HG03045 (cell line): ENCODE measurements around the gene NRN1L.

Experiments used
- ATAC-seq: cut with Tn5 transposase; IDR thresholded peaks from one replicate; pipeline ENCODE4 v1.9.1; 2021; ENCODE audit warnings: mild to moderate bottlenecking, moderate library complexity; ENCODE audit not compliant: unreplicated experiment

The NRN1L gene

DNA sequence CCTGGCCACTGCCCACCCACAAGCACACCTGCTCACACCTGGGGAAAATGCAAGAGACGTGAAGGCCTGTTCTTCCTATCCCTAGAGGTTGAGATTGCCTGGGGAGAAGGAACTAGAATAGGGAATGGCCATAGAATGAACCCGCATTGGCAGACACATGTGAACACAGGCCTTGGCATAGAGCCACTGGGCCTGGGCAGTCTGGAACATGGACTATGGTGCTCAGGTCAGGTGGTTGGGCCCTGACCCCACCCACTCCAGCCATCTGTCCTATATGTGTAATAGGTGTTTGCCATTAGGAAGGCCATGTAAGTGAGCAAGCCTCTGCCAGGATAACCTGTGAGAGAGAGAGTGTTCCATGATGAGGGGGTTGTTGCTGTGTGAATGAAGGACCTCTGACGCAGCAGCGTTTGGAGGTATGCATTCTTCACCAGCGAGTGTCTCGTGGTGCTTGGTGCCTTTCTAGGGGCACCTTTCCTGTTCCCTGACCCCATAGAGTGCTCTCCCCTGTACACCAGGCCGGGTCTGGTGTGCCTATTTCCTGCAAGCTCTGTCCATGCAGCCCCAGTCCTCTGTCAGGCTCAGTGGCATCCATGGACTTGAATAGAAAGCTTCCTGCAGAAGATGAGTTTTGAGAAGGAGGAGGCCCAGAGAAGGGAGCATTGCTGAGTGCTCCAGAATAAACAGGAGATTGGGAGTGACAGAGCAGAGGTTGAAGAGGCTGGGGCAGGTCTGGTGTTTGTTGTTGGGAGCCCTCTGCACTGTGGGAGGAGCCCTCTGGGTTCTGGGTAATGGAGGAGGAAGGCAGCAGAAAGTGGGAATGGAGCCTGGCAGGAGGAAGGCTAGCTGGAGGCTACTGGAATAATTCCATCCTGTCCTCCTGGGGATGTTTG lies 31.4 kb downstream of the NRN1L start:
- no peak for ATAC-seq

DNA sequence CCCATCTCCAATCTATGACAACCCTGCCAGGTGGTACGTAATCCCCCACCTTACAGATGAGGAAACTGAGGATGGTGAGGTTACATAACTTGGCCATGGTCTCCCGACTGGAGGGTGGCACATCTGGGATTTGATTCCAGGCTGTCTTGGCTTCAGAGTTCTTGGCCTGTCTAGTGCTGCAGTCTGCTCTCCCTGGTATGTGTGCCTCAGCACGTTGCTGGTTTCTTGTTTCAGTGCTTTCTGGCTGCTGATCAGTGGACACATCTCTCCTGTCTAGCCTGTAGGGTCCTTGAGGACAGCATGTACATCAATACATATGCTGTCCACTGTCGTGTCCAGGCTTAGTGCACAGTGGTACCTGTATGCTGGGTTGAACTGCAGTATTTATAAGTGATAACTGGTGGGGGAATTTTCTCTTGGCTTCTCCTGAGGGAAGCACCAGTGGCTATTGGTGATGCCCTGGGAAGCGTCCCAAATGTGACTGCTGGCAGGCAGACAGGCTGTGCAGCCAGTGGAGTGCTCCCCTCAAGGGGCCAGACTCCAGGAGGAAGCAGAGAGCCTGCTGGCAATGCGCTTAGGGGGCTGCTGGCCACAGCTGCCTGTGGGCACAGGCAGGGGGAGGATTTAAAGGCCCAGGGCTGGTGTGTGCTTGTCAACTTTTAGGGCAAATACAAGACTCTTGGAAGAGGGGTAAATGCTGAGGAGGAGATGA lies 32.6 kb downstream of the NRN1L start:
- no peak for ATAC-seq

DNA sequence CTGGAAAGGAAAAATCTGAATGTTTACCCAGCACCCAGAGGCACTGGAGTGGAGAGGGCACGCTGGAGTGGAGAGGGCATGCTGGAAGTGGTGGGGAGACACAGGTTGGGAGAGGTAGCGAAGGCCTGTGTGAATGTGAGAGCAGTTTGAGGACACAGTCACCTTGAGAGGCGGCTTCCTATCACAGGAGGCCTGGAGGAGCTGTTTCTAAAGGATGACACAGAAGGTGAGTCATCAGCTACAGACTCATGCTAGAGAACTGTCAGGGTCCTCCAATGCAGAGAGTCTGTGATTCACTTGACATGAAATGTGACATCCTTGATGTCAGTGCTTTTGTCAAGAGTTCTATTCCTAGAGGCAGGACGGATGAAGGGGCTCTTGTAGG lies 33.2 kb downstream of the NRN1L start:
- no peak for ATAC-seq

DNA sequence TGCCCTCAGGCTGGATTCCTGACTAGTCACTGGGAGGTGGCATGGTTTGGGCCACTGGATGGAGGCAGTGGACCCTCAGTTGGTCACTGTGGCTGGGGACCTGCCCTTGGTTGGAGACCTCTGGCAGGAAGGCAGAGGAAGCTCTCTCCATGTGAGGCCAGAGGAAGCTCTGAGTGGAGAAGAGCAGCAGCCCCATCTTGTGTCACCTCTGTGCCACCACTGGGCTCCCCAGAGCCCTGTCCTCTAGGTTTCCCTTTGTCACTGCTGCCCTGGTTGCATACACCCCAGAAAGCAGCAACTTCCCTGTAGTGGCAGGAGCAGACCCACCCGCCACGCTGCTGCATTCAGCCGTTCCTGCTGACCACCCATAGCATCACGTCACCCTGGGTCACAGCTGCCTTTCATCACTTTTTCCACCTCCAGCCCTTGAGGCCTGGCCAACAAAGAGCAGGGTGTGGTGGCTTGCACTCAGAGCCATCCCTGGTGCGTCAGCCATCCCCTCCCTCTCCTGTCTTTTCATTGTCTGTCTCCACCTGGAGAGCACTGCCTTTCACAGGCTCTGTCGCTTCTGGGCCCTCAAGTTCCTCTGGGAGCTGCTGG lies 35.0 kb downstream of the NRN1L start:
- no peak for ATAC-seq

DNA sequence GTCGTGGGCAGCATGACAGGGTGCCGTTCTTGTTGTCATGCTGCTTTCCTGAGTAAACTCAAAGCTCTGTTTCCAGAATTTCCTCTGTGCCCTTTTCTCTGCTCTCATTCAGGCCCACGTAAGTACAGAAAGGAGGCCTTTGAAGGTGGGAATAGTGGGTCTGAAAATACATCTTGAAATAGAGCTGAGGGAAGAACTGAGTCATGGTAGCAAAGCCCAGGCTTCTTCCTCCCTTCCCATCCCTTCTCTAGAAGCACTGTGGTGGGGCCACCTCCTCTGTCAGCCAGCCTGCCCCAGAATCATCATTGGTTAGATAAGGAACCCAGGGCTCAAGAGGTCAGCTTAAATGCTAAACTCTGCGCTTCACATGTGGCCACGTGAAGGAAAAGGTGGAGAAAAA lies 37.5 kb downstream of the NRN1L start:
- ATAC-seq, result no peak

- ATAC-seq, result no peak
Observed at GRCh38 chr16:67922740-67923139, 38.1 kb downstream of the NRN1L start.

- no peak for ATAC-seq
Observed at GRCh38 chr16:67923414-67924116, 38.9 kb downstream of the NRN1L start.

DNA sequence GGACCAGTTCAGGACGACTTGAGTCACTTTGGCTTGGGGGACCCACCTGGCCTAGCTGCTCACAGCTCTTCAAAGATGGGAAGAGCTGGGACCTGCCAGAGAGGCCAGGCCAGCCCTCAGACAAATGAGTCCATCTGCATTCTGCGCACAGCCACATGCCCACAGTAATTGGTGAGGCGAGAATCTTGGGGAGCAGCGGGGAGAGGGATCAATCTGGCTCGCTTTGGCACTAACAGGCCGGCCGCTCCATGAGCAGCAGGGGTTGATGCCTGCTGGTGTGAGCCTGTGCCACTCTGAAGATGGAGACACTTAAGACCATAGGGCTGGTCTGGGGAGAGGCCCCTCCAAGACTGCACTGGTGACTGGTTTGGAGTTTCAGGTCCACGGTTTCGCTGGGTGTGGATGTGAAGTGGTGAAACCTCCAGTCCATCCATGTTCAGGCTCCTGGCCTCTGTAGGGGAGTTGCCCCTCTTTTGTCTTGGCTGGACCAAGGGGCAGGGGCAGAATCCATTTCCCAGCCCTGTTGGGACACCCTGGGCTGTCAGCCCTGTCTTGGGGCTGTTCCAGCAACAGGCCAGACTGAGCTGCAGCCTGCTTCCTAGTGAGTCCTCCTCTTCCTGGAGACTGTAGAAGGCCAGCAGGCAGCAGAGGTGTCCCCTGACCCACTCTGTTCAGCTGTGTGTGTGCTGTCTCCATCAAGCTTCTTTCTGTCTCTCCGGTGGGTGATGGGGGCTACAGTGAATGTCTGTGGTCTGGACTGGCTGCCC lies 39.6 kb downstream of the NRN1L start:
- no peak for ATAC-seq

- no peak for ATAC-seq
Observed at GRCh38 chr16:67926181-67926750, 41.6 kb downstream of the NRN1L start.

DNA sequence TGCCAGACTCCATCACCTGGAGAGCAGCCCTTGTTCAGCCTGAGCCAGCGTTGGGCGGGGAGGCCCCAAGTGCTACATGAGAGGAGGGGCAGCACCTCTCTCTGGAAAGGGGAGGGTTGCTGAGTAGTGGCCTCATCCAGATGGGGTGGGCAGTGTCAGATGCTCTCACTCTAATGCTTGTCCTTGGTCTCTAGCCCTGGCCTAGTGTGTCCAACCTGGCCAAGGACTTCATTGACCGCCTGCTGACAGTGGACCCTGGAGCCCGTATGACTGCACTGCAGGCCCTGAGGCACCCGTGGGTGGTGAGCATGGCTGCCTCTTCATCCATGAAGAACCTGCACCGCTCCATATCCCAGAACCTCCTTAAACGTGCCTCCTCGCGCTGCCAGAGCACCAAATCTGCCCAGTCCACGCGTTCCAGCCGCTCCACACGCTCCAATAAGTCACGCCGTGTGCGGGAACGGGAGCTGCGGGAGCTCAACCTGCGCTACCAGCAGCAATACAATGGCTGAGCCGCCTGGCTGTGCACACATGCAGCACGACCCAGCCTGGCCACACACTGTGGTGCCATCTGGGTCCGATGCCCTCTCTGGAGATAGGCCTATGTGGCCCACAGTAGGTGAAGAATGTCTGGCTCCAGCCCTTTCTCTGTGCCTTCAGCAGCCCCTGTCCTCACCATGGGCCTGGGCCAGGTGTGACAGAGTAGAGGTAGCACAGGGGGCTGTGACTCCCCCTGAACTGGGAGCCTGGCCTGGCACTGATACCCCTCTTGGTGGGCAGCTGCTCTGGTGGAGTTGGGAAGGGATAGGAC lies 42.7 kb downstream of the NRN1L start:
- ATAC-seq, result no peak

DNA sequence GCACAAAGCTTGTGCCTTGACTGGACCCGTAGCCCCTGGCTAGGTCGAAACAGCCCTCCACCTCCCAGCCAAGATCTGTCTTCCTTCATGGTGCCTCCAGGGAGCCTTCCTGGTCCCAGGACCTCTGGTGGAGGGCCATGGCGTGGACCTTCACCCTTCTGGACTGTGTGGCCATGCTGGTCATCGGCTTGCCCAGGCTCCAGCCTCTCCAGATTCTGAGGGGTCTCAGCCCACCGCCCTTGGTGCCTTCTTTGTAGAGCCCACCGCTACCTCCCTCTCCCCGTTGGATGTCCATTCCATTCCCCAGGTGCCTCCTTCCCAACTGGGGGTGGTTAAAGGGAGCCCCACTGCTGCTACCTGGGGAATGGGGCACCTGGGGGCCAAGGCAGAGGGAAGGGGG lies 43.5 kb downstream of the NRN1L start:
- ATAC-seq, result no peak

DNA sequence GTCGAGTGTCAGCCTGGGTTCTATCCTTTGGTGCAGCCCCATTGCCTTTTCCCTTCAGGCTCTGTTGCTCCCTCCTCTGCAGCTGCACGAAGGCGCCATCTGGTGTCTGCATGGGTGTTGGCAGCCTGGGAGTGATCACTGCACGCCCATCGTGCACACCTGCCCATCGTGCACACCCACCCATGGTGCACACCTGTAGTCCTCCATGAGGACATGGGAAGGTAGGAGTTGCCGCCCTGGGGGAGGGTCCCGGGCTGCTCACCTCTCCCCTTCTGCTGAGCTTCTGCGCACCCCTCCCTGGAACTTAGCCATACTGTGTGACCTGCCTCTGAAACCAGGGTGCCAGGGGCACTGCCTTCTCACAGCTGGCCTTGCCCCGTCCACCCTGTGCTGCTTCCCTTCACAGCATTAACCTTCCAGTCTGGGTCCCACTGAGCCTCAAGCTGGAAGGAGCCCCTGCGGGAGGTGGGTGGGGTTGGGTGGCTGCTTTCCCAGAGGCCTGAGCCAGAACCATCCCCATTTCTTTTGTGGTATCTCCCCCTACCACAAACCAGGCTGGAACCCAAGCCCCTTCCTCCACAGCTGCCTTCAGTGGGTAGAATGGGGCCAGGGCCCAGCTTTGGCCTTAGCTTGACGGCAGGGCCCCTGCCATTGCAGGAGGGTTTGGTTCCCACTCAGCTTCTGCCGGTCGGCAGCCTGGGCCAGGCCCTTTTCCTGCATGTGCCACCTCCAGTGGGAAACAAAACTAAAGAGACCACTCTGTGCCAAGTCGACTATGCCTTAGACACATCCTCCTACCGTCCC lies 44.1 kb downstream of the NRN1L start:
- ATAC-seq, result no peak

GRCh38 chr16:67930191-67930590 lies 45.5 kb downstream of the NRN1L start:
- no peak for ATAC-seq

DNA sequence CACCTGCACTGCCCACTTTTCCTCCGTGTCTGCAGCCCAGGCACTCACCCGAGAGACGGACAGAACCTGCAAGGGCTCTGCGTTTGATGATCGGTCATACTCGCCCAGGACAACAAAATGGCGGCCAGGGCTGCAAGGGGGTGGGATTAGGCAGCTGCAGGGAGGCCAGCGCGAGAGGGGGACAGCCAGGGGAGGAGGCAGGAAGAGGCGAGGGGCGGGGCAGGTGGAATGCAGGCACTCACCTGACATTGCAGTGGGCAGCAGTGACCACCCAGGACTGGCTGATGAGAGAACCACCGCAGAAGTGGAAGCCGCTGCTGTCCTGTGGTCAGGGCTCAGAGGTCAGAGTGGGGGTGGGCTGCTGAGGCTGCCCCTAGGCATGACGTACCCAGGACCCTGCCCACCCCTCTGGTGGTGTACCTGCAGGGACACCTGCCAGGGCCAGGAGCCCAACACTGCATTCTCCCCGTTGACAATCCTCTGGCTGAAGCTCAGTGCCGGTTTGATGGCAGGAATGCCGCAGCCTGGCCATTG lies 46.1 kb downstream of the NRN1L start:
- ATAC-seq, result no peak

- ATAC-seq, result no peak
Observed at GRCh38 chr16:67931712-67932461, 47.2 kb downstream of the NRN1L start, which contains the start of gene CTRL. Gene CTRL (minus strand): TSS chr16:67931862. CDS start chr16:67931852, 10 bp downstream.

- no peak for ATAC-seq
Observed at GRCh38 chr16:67932462-67932840, 47.8 kb downstream of the NRN1L start.

DNA sequence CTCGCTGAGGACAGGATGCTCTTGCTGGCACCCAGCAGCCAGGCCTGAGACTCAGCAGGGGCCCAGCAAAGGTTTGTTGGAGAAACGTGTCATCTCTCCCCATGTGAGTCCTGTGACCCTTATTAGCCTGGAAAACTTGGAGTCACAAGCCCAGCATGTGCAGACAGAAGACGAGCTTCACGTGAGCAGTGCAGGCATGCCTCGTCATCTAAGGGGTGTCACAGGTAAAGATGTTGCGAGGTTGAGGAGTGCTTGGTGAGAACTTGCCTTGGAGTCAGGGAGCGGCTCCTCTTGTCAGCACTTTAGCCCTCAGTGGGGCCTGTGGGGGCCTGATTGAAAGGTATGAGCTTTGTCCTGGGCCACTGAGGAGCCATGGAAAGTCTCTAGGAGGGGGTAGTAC lies 49.1 kb downstream of the NRN1L start:
- no peak for ATAC-seq
